HepG2 (cell line): ENCODE measurements around the gene CTSA. TPM values are rescaled to one million over a fixed set of nuclear protein-coding genes. Genes with fewer than 3 reads are reported as not detected.

Experiments
- AHR ChIP-seq: IDR thresholded peaks from 2 replicates; pipeline ENCODE4 v1.6.1; 2018; ENCODE audit warnings: missing genetic modification reagents, missing compliant biosample characterization
- ATAD3A ChIP-seq: sonication (generic); formaldehyde crosslinking; IDR thresholded peaks from 2 replicates; pipeline ENCODE4 v1.4.0; 2020; ENCODE audit warnings: missing genetic modification reagents
- DBP ChIP-seq: sonication (generic); formaldehyde crosslinking; IDR thresholded peaks from 2 replicates; pipeline ENCODE4 v1.4.0; 2020; ENCODE audit warnings: missing genetic modification reagents; ENCODE audit errors: not compliant biosample characterization
- FOXJ3 ChIP-seq: sonication (generic); formaldehyde crosslinking; IDR thresholded peaks from 2 replicates; pipeline ENCODE4 v1.4.0; 2020; ENCODE audit warnings: missing genetic modification reagents, mild to moderate bottlenecking, borderline replicate concordance
- HNF1A ChIP-seq, 2 experiments: sonication (generic) in 1 of 2; formaldehyde crosslinking in 1 of 2; IDR thresholded peaks; 2 replicates each; pipeline versions ENCODE4 v1.4.0 to v1.6.1; 2016 to 2020; ENCODE audit warnings: borderline replicate concordance in 1 of 2, low read depth in 1 of 2, mild to moderate bottlenecking in 1 of 2, missing genetic modification reagents in 1 of 2
- IKZF5 ChIP-seq: IDR thresholded peaks from 2 replicates; pipeline ENCODE4 v1.6.1; 2018; ENCODE audit warnings: missing genetic modification reagents, mild to moderate bottlenecking, missing compliant biosample characterization
- KDM4B ChIP-seq: sonication (generic); formaldehyde crosslinking; IDR thresholded peaks from 2 replicates; pipeline ENCODE4 v1.4.0; 2020; ENCODE audit warnings: missing genetic modification reagents
- KLF15 ChIP-seq: sonication (generic); formaldehyde crosslinking; IDR thresholded peaks from 2 replicates; pipeline ENCODE4 v1.8.1; 2023; ENCODE audit warnings: borderline replicate concordance, mild to moderate bottlenecking, inconsistent platforms, missing genetic modification reagents, mixed read lengths
- MXI1 ChIP-seq: IDR thresholded peaks from 3 replicates; pipeline ENCODE4 v1.6.1; 2012; ENCODE audit warnings: low read depth, low read length, inconsistent platforms, borderline replicate concordance
- MYNN ChIP-seq: sonication (generic); formaldehyde crosslinking; IDR thresholded peaks from 2 replicates; pipeline ENCODE4 v1.4.0; 2020; ENCODE audit warnings: mild to moderate bottlenecking, low read depth, missing genetic modification reagents
- RFXANK ChIP-seq: IDR thresholded peaks from 2 replicates; pipeline ENCODE4 v1.6.1; 2016
- SETDB1 ChIP-seq: sonication (generic); formaldehyde crosslinking; IDR thresholded peaks from 2 replicates; pipeline ENCODE4 v1.5.1; 2020; ENCODE audit warnings: missing genetic modification reagents, mild to moderate bottlenecking, borderline replicate concordance
- SMYD3 ChIP-seq: sonication (generic); formaldehyde crosslinking; IDR thresholded peaks from 2 replicates; pipeline ENCODE4 v1.8.1; 2023; ENCODE audit warnings: mild to moderate bottlenecking, missing genetic modification reagents
- TBP ChIP-seq: sonication (generic); formaldehyde crosslinking; IDR thresholded peaks from 2 replicates; pipeline ENCODE4 v1.5.0; 2020; ENCODE audit warnings: missing genetic modification reagents
- TBX3 ChIP-seq: fragments of 450-650 bp; IDR thresholded peaks from 2 replicates; pipeline ENCODE4 v1.6.1; 2017; ENCODE audit warnings: antibody characterized with exemption, mild to moderate bottlenecking, inconsistent platforms, borderline replicate concordance
- ZBTB7A ChIP-seq: sonication (generic); formaldehyde crosslinking; IDR thresholded peaks from 2 replicates; pipeline ENCODE4 v1.8.0; 2022; ENCODE audit warnings: mild to moderate bottlenecking, missing genetic modification reagents
- ZNF501 ChIP-seq: sonication (generic); formaldehyde crosslinking; IDR thresholded peaks from 2 replicates; pipeline ENCODE4 v1.5.1; 2020; ENCODE audit warnings: mild to moderate bottlenecking, moderate library complexity, missing genetic modification reagents
- ZNF570 ChIP-seq: sonication (generic); formaldehyde crosslinking; IDR thresholded peaks from 2 replicates; pipeline ENCODE4 v1.4.0; 2020; ENCODE audit warnings: mild to moderate bottlenecking, missing genetic modification reagents, borderline replicate concordance
- polyA plus RNA-seq, 8 experiments: library from polyadenylated mRNA; depleted of rRNA in 3 of 8; stranded (reverse) in 7 of 8; unstranded in 1 of 8; fragments of >200 nt; fragmentation: Illumina TruSeq in 4 of 8; extraction: Trizol in 4 of 8; gene quantifications; 2 replicates each; pipeline versions ENCODE4 v1.2.1 to v1.2.3, GENCODE V29; 2011 to 2016; ENCODE audit warnings: low read depth in 4 of 8, missing spikeins in 1 of 8, mixed read lengths in 1 of 8; ENCODE audit not compliant: insufficient read depth in 1 of 8
- total RNA-seq, 5 experiments: library from RNA; depleted of rRNA; stranded (reverse); fragments of >200 nt; fragmentation: Illumina TruSeq; extraction: Trizol; gene quantifications; 2 replicates each; pipeline ENCODE4 v1.2.3, GENCODE V29; 2016; ENCODE audit warnings: low read depth in 1 of 5
- TF ChIP-seq, protein P1 (sequence below): sonication (generic); formaldehyde crosslinking; IDR thresholded peaks from 2 replicates; pipeline ENCODE4 v1.9.0; 2021; ENCODE audit warnings: missing genetic modification reagents, mild to moderate bottlenecking, borderline replicate concordance

The CTSA gene
- total and polyA plus RNA-seq, 2 of the 13 experiments (the other 11 are each of a cell fraction or from before 2014, with no cell fraction given) = 202 to 231 TPM

GRCh38 chr20:45911486-45912343 is 20.6 kb downstream of the CTSA start, which contains the start of gene PLTP (continued):
- peak; percentile 58; the same call in 1 of the 2 replicates for TF ChIP-seq ZBTB7A (CRISPR knock-in tag)
- TF ChIP-seq RFXANK (CRISPR knock-in tag) = no peak
- no peak for TF ChIP-seq MYNN
- no peak for TF ChIP-seq ZNF501 (CRISPR knock-in tag)
- TF ChIP-seq ZNF570 = 0 out of 2 replicates have a peak, but pooled peaks have one; percentile 64
- no peak for TF ChIP-seq HNF1A (IDR thresholded peaks at IDR 0.05; ENCODE audit: low read depth)
- peak; percentile 70 for TF ChIP-seq HNF1A (CRISPR knock-in tag; IDR thresholded peaks at IDR 0.05; ENCODE audit: borderline replicate concordance)
- TF ChIP-seq TBP (CRISPR knock-in tag) = no peak
- TF ChIP-seq DBP (CRISPR knock-in tag) = no peak
- TF ChIP-seq SETDB1 = no peak
- TF ChIP-seq, protein P1, sequence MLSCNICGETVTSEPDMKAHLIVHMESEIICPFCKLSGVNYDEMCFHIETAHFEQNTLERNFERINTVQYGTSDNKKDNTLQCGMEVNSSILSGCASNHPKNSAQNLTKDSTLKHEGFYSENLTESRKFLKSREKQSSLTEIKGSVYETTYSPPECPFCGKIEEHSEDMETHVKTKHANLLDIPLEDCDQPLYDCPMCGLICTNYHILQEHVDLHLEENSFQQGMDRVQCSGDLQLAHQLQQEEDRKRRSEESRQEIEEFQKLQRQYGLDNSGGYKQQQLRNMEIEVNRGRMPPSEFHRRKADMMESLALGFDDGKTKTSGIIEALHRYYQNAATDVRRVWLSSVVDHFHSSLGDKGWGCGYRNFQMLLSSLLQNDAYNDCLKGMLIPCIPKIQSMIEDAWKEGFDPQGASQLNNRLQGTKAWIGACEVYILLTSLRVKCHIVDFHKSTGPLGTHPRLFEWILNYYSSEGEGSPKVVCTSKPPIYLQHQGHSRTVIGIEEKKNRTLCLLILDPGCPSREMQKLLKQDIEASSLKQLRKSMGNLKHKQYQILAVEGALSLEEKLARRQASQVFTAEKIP = no peak
- TF ChIP-seq KLF15 (CRISPR knock-in tag) = no peak
- TF ChIP-seq KDM4B (CRISPR knock-in tag) = no peak
- TF ChIP-seq MXI1 = peak; percentile 27; the same call in 1 of the 3 replicates
- no peak for TF ChIP-seq IKZF5
- TF ChIP-seq ATAD3A = no peak
- no peak for TF ChIP-seq FOXJ3 (CRISPR knock-in tag)
- TF ChIP-seq AHR (CRISPR knock-in tag) = no peak
- no peak for TF ChIP-seq TBX3
- no peak for TF ChIP-seq SMYD3
